HepG2 (cell line): ENCODE measurements around the gene SLC2A4. TPM values are rescaled to one million over a fixed set of nuclear protein-coding genes. Genes with fewer than 3 reads are reported as not detected.

Source experiments
- GPN1 ChIP-seq: sonication (generic); formaldehyde crosslinking; IDR thresholded peaks from 2 replicates; pipeline ENCODE4 v1.5.1; 2020; ENCODE audit warnings: missing genetic modification reagents, borderline replicate concordance
- KDM5A ChIP-seq: fragments of 200-600 bp; sonication (generic); IDR thresholded peaks from 2 replicates; pipeline ENCODE4 v1.7.0; 2018; ENCODE audit warnings: antibody characterized with exemption, mild to moderate bottlenecking, low read length, borderline replicate concordance
- SMAD9 ChIP-seq: sonication (generic); formaldehyde crosslinking; IDR thresholded peaks from 2 replicates; pipeline ENCODE4 v1.5.1; 2020; ENCODE audit warnings: mild to moderate bottlenecking, missing genetic modification reagents
- SYNCRIP ChIP-seq: fragments of 200-400 bp; formaldehyde crosslinking; IDR thresholded peaks from 2 replicates; pipeline ENCODE4 v1.6.1; 2018; ENCODE audit warnings: mild to moderate bottlenecking, low read depth, low read length; ENCODE audit not compliant: insufficient read depth
- ZFP90 ChIP-seq: sonication (generic); formaldehyde crosslinking; IDR thresholded peaks from 2 replicates; pipeline ENCODE4 v1.8.0; 2022; ENCODE audit warnings: missing genetic modification reagents, mild to moderate bottlenecking, inconsistent platforms, borderline replicate concordance
- ZNF12 ChIP-seq: sonication (generic); formaldehyde crosslinking; IDR thresholded peaks from 2 replicates; pipeline ENCODE4 v1.5.0; 2020; ENCODE audit warnings: missing genetic modification reagents
- ZNF251 ChIP-seq: sonication (generic); formaldehyde crosslinking; IDR thresholded peaks from 2 replicates; pipeline ENCODE4 v1.9.0; 2021; ENCODE audit warnings: mild to moderate bottlenecking, missing genetic modification reagents
- ZNF468 ChIP-seq: sonication (generic); formaldehyde crosslinking; IDR thresholded peaks from 2 replicates; pipeline ENCODE4 v1.8.0; 2022; ENCODE audit warnings: mild to moderate bottlenecking, moderate library complexity, missing genetic modification reagents
- ZNF563 ChIP-seq: sonication (generic); formaldehyde crosslinking; IDR thresholded peaks from 2 replicates; pipeline ENCODE4 v1.8.0; 2022; ENCODE audit warnings: mild to moderate bottlenecking, moderate library complexity, missing genetic modification reagents
- ZNF605 ChIP-seq: sonication (generic); formaldehyde crosslinking; IDR thresholded peaks from 2 replicates; pipeline ENCODE4 v1.8.0; 2022; ENCODE audit warnings: mild to moderate bottlenecking, missing genetic modification reagents
- ZNF678 ChIP-seq: sonication (generic); formaldehyde crosslinking; IDR thresholded peaks from 2 replicates; pipeline ENCODE4 v1.4.0; 2020; ENCODE audit warnings: mild to moderate bottlenecking, missing genetic modification reagents
- polyA plus RNA-seq, 8 experiments: library from polyadenylated mRNA; depleted of rRNA in 3 of 8; stranded (reverse) in 7 of 8; unstranded in 1 of 8; fragments of >200 nt; fragmentation: Illumina TruSeq in 4 of 8; extraction: Trizol in 4 of 8; gene quantifications; 2 replicates each; pipeline versions ENCODE4 v1.2.1 to v1.2.3, GENCODE V29; 2011 to 2016; ENCODE audit warnings: low read depth in 4 of 8, missing spikeins in 1 of 8, mixed read lengths in 1 of 8; ENCODE audit not compliant: insufficient read depth in 1 of 8
- total RNA-seq, 5 experiments: library from RNA; depleted of rRNA; stranded (reverse); fragments of >200 nt; fragmentation: Illumina TruSeq; extraction: Trizol; gene quantifications; 2 replicates each; pipeline ENCODE4 v1.2.3, GENCODE V29; 2016; ENCODE audit warnings: low read depth in 1 of 5
- TF ChIP-seq, protein P1 (sequence below): sonication (generic); formaldehyde crosslinking; IDR thresholded peaks from 2 replicates; pipeline ENCODE4 v1.4.0; 2020; ENCODE audit warnings: missing genetic modification reagents
- TF ChIP-seq, protein P2 (sequence below): sonication (generic); formaldehyde crosslinking; IDR thresholded peaks from 2 replicates; pipeline ENCODE4 v1.4.0; 2020; ENCODE audit warnings: mild to moderate bottlenecking, missing genetic modification reagents
- TF ChIP-seq, protein P3 (sequence below): sonication (generic); formaldehyde crosslinking; IDR thresholded peaks from 2 replicates; pipeline ENCODE4 v1.4.0; 2020; ENCODE audit warnings: missing genetic modification reagents
- TF ChIP-seq, protein P4 (sequence below): fragments of 450-650 bp; IDR thresholded peaks from 2 replicates; pipeline ENCODE4 v1.6.1; 2017; ENCODE audit warnings: mild to moderate bottlenecking
- TF ChIP-seq, protein P5 (sequence below): IDR thresholded peaks from 2 replicates; pipeline ENCODE4 v1.6.1; 2016; ENCODE audit warnings: control low read depth
- TF ChIP-seq, protein P6 (sequence below): sonication (generic); formaldehyde crosslinking; IDR thresholded peaks from 2 replicates; pipeline ENCODE4 v1.4.0; 2020; ENCODE audit warnings: missing genetic modification reagents, borderline replicate concordance
- TF ChIP-seq, protein P7 (sequence below): sonication (generic); formaldehyde crosslinking; IDR thresholded peaks from 2 replicates; pipeline ENCODE4 v1.5.0; 2020; ENCODE audit warnings: missing genetic modification reagents

The SLC2A4 gene
- total and polyA plus RNA-seq, 2 of the 13 experiments (the other 11 are each of a cell fraction or from before 2014, with no cell fraction given): 4.9 to 5.8 TPM

DNA sequence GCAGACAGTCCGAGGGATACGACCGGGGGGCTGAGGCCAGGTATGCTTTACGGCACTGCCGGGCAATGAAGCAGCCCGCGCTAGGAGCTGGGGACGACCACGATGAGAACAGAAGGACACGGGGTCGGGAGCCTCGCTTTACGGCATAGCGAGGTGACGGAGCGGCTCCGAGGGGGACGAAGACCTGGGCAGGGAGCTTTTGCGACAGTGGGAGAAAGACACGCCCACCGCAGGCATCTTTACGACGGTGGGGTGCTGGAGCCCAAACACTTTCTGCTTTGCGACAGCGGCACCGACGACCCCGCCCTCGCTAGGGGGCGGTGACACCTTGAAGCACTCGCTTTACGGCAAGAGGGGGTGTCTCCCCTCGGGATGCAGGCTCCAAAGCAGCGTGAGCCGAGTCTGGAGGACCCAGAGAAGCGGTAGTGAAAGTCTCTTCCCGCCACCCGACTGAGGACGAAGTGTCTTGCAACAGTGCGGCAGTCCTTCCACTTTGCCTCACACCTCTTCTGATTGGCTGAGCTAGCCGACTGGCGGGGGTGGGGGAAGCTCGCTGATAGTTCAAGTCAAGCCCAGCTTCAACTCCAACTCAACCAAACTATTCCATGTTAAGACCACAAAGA lies 48.0 kb downstream of the SLC2A4 start (continued):
- TF ChIP-seq, protein P1, sequence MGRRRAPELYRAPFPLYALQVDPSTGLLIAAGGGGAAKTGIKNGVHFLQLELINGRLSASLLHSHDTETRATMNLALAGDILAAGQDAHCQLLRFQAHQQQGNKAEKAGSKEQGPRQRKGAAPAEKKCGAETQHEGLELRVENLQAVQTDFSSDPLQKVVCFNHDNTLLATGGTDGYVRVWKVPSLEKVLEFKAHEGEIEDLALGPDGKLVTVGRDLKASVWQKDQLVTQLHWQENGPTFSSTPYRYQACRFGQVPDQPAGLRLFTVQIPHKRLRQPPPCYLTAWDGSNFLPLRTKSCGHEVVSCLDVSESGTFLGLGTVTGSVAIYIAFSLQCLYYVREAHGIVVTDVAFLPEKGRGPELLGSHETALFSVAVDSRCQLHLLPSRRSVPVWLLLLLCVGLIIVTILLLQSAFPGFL: no peak
- TF ChIP-seq SMAD9 (CRISPR knock-in tag): no peak
- TF ChIP-seq, protein P2, sequence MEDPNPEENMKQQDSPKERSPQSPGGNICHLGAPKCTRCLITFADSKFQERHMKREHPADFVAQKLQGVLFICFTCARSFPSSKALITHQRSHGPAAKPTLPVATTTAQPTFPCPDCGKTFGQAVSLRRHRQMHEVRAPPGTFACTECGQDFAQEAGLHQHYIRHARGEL (CRISPR knock-in tag): no peak
- no peak for TF ChIP-seq ZNF468 (CRISPR knock-in tag)
- no peak for TF ChIP-seq GPN1 (CRISPR knock-in tag)
- TF ChIP-seq, protein P3, sequence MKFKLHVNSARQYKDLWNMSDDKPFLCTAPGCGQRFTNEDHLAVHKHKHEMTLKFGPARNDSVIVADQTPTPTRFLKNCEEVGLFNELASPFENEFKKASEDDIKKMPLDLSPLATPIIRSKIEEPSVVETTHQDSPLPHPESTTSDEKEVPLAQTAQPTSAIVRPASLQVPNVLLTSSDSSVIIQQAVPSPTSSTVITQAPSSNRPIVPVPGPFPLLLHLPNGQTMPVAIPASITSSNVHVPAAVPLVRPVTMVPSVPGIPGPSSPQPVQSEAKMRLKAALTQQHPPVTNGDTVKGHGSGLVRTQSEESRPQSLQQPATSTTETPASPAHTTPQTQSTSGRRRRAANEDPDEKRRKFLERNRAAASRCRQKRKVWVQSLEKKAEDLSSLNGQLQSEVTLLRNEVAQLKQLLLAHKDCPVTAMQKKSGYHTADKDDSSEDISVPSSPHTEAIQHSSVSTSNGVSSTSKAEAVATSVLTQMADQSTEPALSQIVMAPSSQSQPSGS: 0 out of 2 replicates have a peak, but pooled peaks have one; percentile 33
- peak; percentile 69; the same call in 1 of the 2 replicates for TF ChIP-seq ZFP90 (CRISPR knock-in tag)
- TF ChIP-seq KDM5A: peak; percentile 85; the same call in 1 of the 2 replicates
- TF ChIP-seq SYNCRIP: no peak
- TF ChIP-seq, protein P4, sequence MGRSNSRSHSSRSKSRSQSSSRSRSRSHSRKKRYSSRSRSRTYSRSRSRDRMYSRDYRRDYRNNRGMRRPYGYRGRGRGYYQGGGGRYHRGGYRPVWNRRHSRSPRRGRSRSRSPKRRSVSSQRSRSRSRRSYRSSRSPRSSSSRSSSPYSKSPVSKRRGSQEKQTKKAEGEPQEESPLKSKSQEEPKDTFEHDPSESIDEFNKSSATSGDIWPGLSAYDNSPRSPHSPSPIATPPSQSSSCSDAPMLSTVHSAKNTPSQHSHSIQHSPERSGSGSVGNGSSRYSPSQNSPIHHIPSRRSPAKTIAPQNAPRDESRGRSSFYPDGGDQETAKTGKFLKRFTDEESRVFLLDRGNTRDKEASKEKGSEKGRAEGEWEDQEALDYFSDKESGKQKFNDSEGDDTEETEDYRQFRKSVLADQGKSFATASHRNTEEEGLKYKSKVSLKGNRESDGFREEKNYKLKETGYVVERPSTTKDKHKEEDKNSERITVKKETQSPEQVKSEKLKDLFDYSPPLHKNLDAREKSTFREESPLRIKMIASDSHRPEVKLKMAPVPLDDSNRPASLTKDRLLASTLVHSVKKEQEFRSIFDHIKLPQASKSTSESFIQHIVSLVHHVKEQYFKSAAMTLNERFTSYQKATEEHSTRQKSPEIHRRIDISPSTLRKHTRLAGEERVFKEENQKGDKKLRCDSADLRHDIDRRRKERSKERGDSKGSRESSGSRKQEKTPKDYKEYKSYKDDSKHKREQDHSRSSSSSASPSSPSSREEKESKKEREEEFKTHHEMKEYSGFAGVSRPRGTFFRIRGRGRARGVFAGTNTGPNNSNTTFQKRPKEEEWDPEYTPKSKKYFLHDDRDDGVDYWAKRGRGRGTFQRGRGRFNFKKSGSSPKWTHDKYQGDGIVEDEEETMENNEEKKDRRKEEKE: no peak
- TF ChIP-seq, protein P5, sequence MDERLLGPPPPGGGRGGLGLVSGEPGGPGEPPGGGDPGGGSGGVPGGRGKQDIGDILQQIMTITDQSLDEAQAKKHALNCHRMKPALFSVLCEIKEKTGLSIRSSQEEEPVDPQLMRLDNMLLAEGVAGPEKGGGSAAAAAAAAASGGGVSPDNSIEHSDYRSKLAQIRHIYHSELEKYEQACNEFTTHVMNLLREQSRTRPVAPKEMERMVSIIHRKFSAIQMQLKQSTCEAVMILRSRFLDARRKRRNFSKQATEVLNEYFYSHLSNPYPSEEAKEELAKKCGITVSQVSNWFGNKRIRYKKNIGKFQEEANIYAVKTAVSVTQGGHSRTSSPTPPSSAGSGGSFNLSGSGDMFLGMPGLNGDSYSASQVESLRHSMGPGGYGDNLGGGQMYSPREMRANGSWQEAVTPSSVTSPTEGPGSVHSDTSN (CRISPR knock-in tag): no peak
- no peak for TF ChIP-seq ZNF605 (CRISPR knock-in tag)
- TF ChIP-seq ZNF678 (CRISPR knock-in tag): peak; percentile 86; the same call in 1 of the 2 replicates
- TF ChIP-seq, protein P6, sequence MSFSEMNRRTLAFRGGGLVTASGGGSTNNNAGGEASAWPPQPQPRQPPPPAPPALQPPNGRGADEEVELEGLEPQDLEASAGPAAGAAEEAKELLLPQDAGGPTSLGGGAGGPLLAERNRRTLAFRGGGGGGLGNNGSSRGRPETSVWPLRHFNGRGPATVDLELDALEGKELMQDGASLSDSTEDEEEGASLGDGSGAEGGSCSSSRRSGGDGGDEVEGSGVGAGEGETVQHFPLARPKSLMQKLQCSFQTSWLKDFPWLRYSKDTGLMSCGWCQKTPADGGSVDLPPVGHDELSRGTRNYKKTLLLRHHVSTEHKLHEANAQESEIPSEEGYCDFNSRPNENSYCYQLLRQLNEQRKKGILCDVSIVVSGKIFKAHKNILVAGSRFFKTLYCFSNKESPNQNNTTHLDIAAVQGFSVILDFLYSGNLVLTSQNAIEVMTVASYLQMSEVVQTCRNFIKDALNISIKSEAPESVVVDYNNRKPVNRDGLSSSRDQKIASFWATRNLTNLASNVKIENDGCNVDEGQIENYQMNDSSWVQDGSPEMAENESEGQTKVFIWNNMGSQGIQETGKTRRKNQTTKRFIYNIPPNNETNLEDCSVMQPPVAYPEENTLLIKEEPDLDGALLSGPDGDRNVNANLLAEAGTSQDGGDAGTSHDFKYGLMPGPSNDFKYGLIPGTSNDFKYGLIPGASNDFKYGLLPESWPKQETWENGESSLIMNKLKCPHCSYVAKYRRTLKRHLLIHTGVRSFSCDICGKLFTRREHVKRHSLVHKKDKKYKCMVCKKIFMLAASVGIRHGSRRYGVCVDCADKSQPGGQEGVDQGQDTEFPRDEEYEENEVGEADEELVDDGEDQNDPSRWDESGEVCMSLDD (CRISPR knock-in tag): peak; percentile 51; the same call in 1 of the 2 replicates
- TF ChIP-seq ZNF251 (CRISPR knock-in tag): no peak
- TF ChIP-seq ZNF563 (CRISPR knock-in tag): no peak
- TF ChIP-seq, protein P7, sequence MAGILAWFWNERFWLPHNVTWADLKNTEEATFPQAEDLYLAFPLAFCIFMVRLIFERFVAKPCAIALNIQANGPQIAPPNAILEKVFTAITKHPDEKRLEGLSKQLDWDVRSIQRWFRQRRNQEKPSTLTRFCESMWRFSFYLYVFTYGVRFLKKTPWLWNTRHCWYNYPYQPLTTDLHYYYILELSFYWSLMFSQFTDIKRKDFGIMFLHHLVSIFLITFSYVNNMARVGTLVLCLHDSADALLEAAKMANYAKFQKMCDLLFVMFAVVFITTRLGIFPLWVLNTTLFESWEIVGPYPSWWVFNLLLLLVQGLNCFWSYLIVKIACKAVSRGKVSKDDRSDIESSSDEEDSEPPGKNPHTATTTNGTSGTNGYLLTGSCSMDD (CRISPR knock-in tag): no peak
- TF ChIP-seq ZNF12 (CRISPR knock-in tag): 0 out of 2 replicates have a peak, but pooled peaks have one; percentile 37
